Lower lobe of right lung (tissue), 2 donors: Measurements from ENCODE around the gene MORF4L1. TPM values are rescaled to one million over a fixed set of nuclear protein-coding genes. Genes with fewer than 3 reads are reported as not detected.
"Not testable (repeated sequence)": the region's sequence is repeated elsewhere in the genome, so short reads cannot be mapped to it uniquely, and the experiment has no call there.

ENCODE experiments used
- ATAC-seq, 2 donors: fragments of 200-7000 bp; cut with Tn5 transposase; one replicate each; pipeline ENCODE4 v1.9.1; 2020 to 2022; ENCODE audit warnings: mild to moderate bottlenecking in 2 of 2, moderate library complexity in 2 of 2
- DNase-seq: peaks from one replicate; pipeline ENCODE4 v3.0.0-alpha.2; 2020
- H3K27ac ChIP-seq: fragments of 200-600 bp; one replicate; pipeline ENCODE4 v1.8.0; 2022
- H3K27me3 ChIP-seq: fragments of 200-600 bp; one replicate; pipeline ENCODE4 v1.8.0; 2022; ENCODE audit warnings: low read depth
- H3K36me3 ChIP-seq: fragments of 200-600 bp; one replicate; pipeline ENCODE4 v1.8.0; 2022; ENCODE audit warnings: mild to moderate bottlenecking
- H3K4me1 ChIP-seq: fragments of 200-600 bp; one replicate; pipeline ENCODE4 v1.8.0; 2022
- H3K4me3 ChIP-seq: fragments of 200-600 bp; one replicate; pipeline ENCODE4 v1.8.0; 2022; ENCODE audit warnings: mild to moderate bottlenecking
- H3K9me3 ChIP-seq: fragments of 200-600 bp; one replicate; pipeline ENCODE4 v1.8.0; 2022
- intact Hi-C: fragments of 100-400 bp; cut with DNase I; formaldehyde crosslinking; loops from one replicate; pipeline ENCODE4 v1.11.0; 2022
- total RNA-seq: library from RNA; stranded (reverse); fragmentation: NEBNext Ultra II Directional; extraction: Animal tissue kit (Norgen Biotek cat#: 25700); gene quantifications from one replicate; pipeline ENCODE4 v1.2.1, GENCODE V29; 2021
- TF ChIP-seq, protein P1 (sequence below): fragments of 200-600 bp; IDR thresholded peaks from one replicate; pipeline ENCODE4 v1.8.0; 2022; ENCODE audit warnings: antibody characterized with exemption, mild to moderate bottlenecking
- donor health status: DM: no; HTN: yes; CAD: no; lungs with severe emphysema.

MORF4L1 gene
- total RNA-seq, 1 donor from 2014 or later, result 289 TPM

DNA sequence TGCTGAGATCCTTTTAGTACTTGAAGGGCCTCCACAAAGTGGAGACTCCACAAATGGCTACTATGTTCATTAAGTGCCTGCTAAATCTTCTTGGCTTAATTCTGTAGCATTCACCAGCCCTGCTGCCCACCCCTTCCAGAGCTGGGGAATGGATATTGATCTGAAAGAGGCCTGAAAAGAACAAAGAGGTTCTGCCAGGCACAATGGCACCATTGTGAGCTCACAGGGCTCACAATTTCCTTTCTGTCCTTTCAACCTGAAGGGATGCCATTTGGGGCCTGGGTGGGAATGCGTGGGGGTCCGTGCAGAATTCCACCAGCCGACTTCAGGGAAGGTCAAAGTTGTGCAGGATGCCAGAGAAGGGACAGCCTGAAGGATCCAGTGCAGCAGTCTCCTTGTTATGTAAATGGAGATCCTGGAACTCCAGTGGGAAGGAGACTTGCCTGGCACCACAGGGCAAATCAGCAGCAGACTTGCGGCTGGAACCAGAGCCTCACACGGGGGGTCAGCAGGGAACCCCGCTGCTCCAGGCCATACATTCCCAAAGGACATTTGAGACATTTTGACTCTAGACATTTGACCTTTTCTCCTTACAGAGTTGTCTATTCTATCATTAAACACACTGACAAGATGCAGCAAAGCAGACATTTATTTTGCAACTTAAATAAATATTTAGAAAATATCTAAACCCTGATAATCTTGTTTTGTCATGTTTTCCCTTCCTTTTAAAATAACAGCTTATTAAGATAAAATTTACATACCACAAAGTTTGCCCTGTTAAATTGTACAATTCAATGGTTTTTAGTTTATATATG lies 21.5 kb upstream of the MORF4L1 start:
- intact Hi-C loops, result no loop called here
- no peak for ATAC-seq
- DNase-seq, result no peak
- Histone ChIP-seq H3K27me3 (no peaks in the 10 kb centered on the region), H3K27ac (no peak overlapping the region), H3K4me3 (no peak overlapping the region), H3K36me3 (no peaks in the 10 kb centered on the region), H3K4me1 (no peaks in the 10 kb centered on the region), H3K9me3 (no peaks in the 10 kb centered on the region)
- TF ChIP-seq, protein P1, sequence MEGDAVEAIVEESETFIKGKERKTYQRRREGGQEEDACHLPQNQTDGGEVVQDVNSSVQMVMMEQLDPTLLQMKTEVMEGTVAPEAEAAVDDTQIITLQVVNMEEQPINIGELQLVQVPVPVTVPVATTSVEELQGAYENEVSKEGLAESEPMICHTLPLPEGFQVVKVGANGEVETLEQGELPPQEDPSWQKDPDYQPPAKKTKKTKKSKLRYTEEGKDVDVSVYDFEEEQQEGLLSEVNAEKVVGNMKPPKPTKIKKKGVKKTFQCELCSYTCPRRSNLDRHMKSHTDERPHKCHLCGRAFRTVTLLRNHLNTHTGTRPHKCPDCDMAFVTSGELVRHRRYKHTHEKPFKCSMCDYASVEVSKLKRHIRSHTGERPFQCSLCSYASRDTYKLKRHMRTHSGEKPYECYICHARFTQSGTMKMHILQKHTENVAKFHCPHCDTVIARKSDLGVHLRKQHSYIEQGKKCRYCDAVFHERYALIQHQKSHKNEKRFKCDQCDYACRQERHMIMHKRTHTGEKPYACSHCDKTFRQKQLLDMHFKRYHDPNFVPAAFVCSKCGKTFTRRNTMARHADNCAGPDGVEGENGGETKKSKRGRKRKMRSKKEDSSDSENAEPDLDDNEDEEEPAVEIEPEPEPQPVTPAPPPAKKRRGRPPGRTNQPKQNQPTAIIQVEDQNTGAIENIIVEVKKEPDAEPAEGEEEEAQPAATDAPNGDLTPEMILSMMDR, result no peak

DNA sequence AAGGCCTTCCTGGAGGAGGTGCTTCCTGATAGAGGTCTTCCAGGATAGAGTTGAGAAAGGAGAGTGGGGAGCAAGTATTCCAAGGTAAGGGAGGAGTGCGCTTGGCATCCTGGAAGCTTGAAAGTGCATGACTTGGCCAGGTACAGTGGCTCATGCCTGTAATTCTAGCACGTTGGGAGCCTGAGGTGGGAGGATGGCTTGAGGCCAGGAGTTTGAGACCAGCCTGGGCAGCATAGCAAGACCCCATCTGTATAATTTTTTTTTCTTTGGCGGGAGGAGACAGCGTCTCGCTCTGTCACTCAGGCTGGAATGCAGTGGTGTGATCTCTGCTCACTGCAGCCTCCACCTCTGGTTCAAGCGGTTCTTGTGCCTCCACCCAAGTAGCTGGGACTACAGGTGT lies 19.2 kb upstream of the MORF4L1 start:
- intact Hi-C loops, result no loop called here
- DNase-seq (no peak), ATAC-seq (no peak)
- TF ChIP-seq, protein P1, result no peak
- H3K9me3 ChIP-seq, result no peaks in the 10 kb centered on the region
- H3K4me1 ChIP-seq, result no peaks in the 10 kb centered on the region
- no peak overlapping the region for H3K4me3 ChIP-seq
- no peak overlapping the region for H3K27ac ChIP-seq
- no peaks in the 10 kb centered on the region for H3K27me3 ChIP-seq
- no peaks in the 10 kb centered on the region for H3K36me3 ChIP-seq

DNA sequence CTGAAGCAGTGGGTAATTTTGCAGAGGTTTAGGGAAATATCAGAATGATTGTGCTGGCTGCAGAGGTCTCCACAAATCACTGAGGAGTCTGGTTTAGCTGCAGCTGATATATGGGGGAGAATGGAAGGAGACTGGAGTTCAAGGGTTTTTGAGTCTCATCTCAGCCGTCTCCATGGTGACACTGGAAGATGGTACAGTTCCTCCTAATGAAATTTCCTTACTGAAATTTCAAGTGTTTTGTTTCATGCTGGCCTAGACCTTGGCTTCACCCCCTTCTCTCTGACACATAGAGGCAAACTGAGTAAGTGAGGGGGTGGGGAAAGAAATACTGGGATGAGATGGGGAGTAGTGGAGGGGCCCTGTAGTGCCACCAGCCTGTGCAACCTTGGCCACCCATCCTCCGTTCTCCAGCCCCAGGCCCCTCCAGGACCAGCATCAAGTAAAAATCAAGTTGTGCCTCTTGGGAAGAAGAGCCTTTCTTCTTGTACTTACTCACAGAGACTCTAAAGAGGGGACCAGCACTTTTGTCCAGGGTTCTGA lies 17.8 kb upstream of the MORF4L1 start:
- intact Hi-C loops, result no loop called here
- no peaks in the 10 kb centered on the region for H3K9me3 ChIP-seq
- no peaks in the 10 kb centered on the region for H3K27me3 ChIP-seq
- no peak for DNase-seq
- ATAC-seq, result no peak
- H3K36me3 ChIP-seq, result no peaks in the 10 kb centered on the region
- H3K4me3 ChIP-seq, result no peak overlapping the region
- peaks cover 4% of the 10 kb centered on the region for H3K4me1 ChIP-seq
- TF ChIP-seq, protein P1, result no peak
- no peak overlapping the region for H3K27ac ChIP-seq

DNA sequence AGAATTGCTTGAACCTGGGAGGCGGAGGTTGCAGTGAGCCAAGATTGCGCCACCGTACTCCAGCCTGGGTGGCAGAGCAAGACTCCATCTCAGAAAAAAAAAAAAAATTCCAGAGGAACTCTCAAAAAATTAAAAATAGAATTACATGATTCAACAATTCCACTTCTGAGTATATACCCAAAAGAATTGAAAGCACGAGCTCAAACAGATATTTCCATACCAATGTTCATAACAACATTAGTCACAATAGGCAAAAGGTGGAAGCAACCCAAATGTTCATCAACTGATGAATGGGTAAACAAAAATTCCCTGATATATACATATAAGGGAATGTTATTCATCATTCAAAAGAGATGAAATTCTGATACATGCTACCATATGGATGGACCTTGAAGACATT lies 16.9 kb upstream of the MORF4L1 start:
- H3K4me1 ChIP-seq, result peaks cover 5% of the 10 kb centered on the region
- no peaks in the 10 kb centered on the region for H3K27me3 ChIP-seq
- DNase-seq, result no peak
- no peak overlapping the region for H3K4me3 ChIP-seq
- H3K36me3 ChIP-seq, result no peaks in the 10 kb centered on the region
- intact Hi-C loops, result no loop called here
- H3K27ac ChIP-seq, result no peak overlapping the region
- TF ChIP-seq, protein P1, result no peak
- no peaks in the 10 kb centered on the region for H3K9me3 ChIP-seq
- ATAC-seq, result no peak

DNA sequence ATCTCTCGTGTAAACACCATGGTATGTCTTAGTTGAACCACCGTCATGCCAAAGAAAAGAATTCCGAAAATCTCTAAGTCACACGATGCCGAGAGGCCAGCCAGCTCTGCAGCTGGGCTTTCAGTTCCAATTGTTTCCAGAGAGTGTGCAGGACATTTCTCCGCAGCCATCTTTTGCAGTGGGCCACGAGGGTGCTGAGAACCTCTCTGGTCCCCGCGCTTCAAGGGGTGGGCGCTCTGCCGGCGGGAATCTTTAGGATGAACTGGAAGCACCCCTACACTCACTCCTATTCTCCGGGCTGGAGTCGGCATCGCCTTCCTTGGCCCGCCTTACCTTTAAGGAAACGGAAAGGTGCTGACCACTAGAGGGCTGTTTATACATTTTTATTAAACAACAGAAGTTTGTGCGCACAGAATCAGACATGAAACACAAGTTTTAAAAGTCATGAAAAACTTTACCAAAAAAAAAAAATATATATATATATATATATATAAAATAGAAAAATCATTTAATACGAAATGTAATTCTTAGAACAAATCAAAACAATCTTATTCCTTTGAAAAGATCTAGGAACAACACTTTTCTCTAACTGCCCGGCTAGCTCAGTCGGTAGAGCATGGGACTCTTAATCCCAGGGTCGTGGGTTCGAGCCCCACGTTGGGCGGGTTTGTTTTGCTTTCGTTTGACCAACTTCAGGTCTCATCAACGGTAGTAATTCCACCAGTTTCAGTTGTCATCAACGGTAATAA lies 12.5 kb upstream of the MORF4L1 start:
- H3K4me3 ChIP-seq, result peak overlapping the region; percentile 56
- DNase-seq (peak; percentile 77), ATAC-seq (peak; percentile 92 to 96)
- H3K9me3 ChIP-seq, result no peaks in the 10 kb centered on the region
- TF ChIP-seq, protein P1, result peak; percentile 49
- peaks cover 5% of the 10 kb centered on the region for H3K4me1 ChIP-seq
- intact Hi-C loops, result no loop called here
- peak overlapping the region; percentile 69 for H3K27ac ChIP-seq
- no peaks in the 10 kb centered on the region for H3K27me3 ChIP-seq
- no peaks in the 10 kb centered on the region for H3K36me3 ChIP-seq

DNA sequence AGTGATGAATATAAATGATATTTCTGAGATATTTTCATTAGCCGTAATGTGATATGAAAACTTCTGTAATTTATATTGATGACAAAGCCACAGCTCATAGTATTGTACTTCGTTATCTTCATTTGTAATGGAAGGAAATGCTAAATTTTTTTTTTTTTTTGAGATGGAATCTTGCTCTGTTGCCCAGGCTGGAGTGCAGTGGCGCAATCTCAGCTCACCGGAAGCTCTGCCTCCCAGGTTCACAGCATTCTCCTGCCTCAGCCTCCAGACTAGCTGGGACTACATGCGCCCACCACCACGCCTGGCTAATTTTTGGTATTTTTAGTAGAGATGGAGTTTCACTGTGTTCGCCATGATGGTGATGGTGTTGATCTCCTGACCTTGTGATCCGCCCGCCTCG lies 7.1 kb upstream of the MORF4L1 start:
- H3K4me3 ChIP-seq, H3K27me3 ChIP-seq, H3K27ac ChIP-seq, intact Hi-C loops, H3K36me3 ChIP-seq, DNase-seq, H3K9me3 ChIP-seq, ATAC-seq, H3K4me1 ChIP-seq: not testable (repeated sequence)

DNA sequence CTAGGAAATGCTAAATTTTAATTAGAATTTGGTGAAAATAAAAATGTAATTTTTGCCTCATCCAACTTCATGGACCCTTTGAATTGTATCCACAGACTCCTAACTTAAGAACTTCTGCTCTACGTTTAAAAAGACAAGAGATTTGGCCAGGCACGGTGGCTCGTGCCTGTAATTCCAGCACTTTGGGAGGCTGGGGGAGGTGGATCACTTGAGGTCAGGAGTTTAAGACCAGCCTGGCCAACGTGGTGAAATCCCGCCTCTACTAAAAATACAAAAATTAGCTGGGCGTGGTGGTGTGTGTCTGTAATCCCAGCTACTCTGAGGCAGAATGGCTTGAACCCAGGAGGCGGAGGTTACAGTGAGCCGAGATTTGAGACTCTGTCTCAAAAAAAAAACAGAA lies 6.7 kb upstream of the MORF4L1 start:
- ATAC-seq, intact Hi-C loops, H3K4me1 ChIP-seq, H3K9me3 ChIP-seq, H3K36me3 ChIP-seq, H3K27ac ChIP-seq, DNase-seq, H3K27me3 ChIP-seq, H3K4me3 ChIP-seq: not testable (repeated sequence)
